GM18909 (cell line): ENCODE data around the gene JUN.

Experiments used
- ATAC-seq: cut with Tn5 transposase; IDR thresholded peaks from one replicate; pipeline ENCODE4 v1.9.1; 2021; ENCODE audit warnings: mild to moderate bottlenecking; ENCODE audit not compliant: unreplicated experiment, poor library complexity

JUN gene

DNA sequence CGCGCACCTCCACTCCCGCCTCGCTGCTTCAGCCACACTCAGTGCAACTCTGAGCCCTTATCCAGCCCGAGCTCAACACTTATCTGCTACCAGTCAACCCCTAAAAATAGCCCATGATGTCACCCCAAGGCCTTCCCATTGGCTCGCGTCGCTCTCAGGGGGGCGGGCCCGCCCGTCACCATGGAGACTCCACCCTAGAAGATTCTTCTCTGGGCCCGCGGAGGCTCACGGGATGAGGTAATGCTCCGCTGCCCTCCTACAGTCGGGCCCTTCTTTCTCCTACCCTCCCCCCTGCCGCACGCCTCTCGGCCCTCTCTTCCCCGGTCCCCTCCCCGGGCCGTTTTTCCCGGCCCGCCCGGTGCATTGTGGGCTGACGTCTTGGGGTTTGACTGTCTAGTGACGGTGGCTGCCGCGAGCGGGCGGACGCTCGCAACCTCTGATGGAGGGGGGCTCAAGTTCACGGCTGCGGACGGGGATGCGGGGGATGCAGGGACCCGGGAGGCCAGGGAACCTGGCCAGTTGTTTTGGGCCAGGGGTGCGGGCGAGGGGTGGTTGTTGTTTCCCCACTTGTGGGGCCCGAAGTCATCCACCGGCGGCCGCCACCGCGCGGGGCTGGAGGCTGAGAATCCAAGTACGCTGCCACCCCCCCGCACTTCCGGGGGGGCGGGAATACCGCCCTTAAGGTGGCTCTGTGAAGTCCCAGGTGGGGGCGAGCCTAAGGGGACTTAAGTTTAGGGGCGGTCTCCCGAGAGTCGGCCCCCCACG is at the start of gene JUN:
Gene JUN (minus strand): TSS at position 55 of the 765 bp plus-strand sequence. CDS start 977 bp downstream, outside the sequence.
- ATAC-seq: peak; percentile 80

DNA sequence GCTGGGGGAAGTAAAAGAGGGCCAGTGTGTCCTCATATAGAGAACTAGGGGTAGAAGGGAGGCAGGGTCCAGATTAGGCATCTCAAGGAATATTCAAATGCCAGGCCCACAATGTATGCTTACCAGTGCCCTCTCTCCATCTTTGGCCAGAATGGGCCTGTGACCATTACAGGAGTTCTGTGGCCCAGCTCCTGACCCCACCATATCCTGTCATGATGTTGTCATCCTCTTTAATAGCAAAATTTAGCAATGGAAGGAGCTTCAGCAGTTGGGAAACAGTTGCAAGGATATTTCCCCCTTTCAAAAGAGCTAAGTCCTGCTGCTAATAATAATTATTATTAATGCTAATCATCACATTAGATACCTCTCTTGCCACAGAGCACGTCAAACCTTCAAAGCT is 49.3 kb upstream of the JUN start:
- ATAC-seq: no peak

DNA sequence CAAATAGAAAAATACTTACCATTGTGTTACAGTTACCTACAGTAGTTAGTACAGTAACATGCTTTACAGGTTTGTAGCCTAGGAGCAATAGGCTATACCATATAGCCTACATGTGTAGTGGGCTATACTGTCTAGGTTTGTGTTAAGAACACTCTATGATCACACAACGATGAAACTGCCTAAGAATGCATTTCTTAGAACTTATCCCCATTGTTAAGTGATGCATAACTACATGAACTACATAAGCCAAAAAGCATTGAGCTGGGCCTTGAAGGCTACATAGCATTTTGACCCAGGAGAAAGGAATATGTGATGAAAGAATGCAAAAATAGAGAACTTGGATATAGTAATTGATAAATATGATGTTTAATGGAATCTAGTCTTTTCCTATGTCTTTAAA is 46.4 kb upstream of the JUN start:
- ATAC-seq: no peak

DNA sequence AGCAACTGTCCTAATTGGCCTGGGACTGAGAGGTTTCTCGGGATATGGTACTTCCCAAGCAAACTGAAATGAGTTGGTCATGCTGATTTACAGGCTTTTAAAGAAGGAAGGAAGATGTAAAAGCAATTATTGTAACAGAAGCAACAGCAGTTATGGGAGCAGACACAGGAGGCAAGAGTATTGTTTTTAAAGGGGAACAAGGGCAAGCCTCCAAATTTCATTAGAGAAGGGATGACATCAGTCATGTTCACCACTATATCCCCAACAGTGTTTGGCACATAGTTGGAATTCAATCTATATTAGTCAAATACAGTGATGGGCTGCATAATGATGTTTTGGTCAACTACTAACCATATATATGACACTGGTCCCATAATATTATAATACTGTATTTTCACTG is 46.0 kb upstream of the JUN start:
- no peak for ATAC-seq

DNA sequence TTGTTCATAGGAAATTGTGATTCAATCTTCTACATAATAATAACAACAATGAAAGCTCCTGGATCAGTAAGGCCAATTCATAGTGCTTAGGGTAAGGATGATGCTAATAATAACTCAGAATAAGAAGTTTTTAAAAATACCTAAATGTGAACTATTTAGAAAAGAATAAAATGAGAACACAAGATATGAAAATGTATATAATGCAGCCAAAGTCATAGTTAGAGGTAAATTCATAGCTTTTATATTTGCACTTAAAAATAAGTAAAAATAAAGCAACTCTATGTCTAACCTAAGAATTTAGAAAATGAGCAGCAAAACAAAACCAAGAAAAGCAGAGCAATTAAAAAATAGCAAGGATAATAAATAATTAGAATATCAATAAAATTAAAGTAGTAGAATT is 43.5 kb upstream of the JUN start:
- ATAC-seq: no peak

DNA sequence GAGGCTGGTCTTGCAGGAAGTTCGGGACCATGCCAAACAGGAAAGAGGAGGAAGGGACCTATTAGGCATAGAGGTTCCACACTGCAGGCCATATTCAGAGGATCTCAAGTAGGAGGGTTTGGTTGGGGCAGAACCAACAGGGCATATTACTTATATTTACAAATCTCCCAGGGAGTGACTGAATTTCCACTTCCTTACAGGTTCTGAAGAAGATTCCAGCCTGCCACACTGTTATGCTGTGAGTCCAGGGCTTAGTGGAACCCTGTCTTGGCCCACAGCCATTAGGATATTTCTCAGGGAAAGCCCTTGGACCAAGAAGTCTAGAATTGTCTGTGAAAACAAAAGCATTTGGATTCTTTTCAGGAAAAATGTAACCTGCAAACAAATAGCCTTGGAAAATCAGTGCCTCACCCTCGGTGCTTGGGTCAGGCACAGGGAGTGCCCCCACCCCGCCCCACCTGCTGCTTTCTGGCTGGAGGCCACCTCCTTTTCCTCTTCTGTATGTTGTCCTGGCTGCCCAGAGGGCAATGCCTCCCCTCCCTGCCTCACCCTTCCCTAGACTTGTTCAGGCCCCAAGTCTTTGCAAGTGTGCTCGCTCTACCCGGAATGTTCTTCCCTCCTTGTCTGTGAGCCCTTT is 41.0 kb upstream of the JUN start:
- ATAC-seq: no peak

DNA sequence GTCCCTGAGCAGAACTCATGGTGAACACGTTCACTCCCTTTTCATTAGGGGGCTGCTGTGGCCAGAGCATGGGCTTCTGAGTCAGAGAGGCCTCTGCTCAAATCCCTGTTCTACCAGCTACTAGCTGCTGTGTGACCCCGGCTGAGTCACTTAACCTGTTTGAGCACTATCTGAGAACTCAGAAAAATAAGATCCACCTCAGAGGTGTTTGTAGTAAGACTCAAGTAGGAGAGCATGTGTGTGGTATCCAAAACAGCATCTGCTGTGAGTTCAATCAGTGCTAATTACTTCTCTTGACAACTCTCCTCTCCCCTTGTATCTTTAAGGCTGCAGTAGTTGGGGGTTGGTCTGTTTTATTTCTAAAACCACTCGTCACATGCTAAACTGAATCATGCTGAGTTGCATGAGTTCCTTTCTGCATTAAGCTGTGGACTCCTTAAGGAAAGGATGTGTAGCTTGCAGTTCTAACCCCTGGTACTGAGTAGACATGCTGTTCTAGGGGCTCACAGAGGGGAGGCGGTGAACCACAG is 39.7 kb upstream of the JUN start:
- ATAC-seq: no peak

DNA sequence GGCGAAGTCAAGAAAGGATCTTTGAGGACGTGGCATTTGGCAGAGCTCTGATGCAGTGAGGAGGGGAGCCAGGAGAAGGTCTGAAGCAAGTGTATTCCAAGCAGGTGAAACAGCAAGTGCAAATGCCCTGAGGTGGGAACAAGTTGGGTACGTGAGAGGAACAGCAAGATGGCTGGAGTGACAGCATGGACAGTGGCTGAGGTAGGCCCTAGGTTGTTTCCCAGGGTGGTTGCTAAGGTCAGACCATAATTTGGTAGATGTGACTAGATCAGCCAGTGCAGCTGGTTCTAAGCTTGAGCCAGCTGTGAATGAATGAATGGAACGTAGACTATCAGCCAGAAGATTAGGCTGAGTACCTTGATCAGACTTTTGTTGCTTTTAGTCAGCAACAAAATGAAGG is 37.5 kb upstream of the JUN start:
- ATAC-seq: no peak

DNA sequence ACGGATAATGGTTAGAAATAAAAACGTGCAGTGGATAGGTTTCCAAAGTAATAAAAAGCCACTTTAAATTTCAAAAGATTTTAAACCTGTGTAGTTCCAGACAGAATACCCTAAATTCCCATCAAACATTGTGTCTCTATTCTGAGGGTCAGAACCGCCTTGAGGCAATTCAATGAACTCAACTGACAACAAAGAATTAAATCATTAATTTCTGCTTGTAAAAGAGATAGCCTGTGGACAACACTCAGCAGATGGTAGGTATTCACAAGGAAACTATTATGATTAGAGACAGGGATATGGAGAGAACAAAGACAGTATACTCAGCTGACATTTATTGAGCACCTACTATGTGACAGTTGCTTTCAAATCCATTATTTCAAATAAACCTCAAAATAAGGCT is 35.1 kb upstream of the JUN start:
- no peak for ATAC-seq

DNA sequence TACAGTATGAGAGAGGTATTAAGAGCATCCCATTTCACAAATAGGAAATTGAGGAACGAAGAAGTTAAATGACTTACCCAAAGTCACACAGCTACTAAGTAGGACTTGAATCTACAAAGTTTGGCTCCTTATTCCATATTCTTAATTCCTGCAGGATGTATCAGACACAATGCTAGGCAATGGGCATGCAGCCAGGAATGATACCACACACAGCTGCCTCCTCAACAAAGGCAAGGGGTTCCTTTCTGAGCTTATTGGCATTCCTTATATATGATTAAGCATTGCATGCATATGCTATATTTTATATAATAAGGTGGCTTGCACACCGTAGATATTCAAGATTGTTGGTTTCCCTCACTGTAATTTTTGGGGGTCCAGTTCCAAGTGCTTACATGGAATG is 34.2 kb upstream of the JUN start:
- ATAC-seq: no peak

DNA sequence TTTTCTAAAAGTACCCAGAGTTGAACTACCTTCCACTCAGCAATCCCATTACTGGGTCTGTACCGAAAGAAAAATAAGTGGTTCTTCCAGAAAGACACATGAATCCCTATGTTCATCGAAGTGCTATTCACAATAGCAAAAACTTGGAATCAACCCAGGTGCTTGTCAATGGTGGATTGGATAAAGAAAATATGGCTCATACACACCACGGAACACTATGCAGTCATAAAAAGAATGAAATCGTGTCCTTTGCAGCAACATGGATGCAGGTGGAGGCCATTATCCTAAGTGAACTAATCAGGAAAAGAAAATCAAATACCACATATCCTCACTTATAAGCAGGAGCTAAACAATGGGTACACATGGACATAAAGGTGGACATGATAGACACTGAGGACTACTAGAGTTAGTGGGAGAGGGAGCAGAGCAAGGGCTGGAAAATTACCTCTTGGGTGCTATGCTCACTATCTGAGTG is 32.9 kb upstream of the JUN start:
- no peak for ATAC-seq

DNA sequence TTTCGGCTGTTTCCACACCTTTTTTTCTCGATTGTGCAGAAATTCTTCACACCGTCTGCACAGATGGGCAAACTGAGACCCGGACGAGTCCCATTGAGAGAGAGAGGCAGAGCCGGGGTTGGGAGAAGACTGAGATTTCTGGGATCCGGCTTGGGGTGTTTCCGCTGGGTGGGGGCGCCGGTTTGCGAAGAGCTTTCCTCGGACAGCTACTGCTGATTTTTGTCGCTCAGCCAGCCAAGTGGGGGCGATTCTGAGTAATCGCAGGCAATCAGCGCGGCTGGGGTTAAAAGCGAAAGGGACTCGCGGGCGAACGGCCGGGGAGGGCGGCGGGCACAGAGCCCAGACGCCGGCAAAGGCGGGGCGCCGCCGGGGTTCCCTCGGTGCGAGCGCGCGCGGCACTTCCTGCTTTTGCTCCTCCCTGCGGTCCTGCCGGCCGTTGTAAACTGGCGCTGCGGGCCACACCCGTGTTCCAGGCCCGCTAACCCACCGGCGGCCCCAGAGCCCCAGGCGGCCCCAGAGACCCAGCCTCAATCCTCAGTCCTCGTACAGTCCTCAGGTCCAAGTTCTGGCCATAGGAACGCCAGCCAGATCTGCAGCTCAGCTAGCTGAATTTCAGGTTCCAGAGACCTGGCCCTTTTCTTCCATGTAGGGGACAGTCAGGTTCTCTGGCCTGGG is 32.4 kb upstream of the JUN start:
- peak; percentile 84 for ATAC-seq

DNA sequence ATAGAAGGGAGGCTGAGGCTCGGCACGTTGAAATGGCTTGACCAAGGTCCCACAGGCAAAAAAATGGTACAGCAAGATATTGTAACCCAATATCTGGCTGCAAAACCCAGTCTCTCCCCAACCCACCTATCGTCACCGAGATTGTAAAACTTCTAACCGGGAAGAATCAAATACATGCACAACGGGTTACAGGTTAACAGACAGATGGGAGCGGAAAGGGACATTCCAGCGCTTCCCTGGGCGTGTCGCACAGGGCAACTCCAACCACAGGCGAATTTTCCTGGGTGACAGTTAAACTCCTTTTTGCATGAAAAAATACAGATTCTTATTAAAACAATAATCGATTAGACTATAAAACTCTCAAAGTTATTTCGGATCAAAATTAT is 31.8 kb upstream of the JUN start:
- peak; percentile 18 for ATAC-seq

DNA sequence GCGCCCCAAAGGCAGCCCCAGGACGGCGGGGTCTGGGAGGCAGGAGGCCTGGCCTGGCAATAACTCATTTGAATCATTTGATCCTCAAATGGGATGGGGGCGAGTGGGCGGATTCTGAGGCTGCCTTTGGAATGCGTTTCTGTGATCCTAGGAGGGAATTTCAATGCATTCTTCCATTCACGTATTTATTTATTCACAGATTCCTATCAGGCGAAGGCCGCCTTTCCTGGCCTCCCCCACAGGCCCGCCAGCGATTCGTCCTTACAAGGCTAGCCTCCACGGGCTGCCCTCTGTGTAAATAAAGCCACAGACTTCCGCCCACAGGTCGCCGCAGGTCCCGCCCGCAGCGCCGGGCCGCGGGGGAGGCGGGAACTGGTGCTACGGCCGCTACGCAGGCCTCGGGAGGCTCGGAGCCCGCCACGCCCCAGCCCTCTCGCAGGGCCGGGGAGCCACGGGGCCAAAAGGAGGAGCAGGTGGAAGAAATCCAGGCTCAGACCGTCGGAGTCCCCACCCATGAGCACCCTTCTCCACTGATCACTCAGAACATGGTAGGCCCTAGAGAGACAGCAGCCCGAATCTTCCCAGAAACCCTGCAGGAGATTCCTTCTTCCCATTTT is 31.3 kb upstream of the JUN start:
- peak; percentile 65 for ATAC-seq

DNA sequence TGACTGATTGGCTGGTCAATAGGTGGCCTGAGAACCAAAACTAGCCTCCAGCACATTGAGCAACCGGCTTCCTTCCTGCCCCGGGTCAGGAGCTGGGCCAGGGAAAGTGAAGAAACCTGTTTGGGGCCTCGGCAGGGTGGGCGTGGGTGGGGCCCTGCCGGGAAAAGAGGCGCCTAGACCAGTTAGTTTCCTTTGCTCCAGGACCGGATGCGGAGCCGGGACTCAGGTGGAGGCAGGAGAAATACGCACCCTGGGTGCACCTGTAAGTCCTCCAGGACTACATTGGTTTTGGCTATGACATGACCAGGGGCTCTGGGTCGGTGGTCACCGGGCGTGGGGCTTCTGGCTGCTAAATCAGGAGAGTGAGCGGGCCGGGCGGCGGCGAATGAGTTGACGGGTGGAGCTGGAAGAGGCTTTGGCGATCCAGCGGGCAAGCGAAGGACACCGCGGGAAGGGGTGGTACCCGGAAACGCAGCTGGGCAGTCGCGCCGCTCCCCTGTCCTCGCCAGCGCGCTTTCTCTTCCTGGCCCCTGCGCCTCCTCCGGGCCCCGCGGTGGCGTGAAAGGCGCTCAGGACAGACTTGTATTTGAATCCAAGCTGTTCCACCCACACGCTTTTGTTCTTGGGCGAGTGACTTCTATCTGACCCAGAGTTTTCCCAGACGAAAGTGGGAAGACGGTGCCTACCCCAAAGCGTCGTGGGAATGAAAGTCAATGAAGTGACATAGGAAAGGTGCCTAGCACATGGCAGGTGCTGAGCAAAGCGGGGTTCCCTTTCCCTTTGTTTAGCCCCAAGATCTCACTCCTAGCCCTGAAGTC is 30.6 kb upstream of the JUN start:
- ATAC-seq: no peak

DNA sequence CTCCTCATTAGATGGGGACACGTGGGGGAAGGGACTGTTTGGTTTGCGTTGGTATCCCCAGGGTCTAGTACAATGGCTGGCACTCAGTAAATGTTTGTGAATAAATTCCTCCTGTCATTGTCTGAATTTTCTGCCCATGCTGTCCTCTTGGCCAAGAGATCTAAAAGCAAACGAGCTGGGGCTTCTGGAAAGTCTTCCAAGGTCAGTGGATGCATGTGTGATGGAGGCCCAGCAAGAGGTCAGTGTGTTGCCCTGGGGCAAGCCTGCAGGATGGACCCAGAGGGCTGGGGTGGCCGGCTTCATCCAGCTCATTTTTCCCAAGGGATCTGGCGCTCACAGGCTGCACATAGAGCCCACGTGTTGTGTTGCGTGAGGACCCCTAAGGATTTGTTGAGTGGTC is 30.0 kb upstream of the JUN start:
- ATAC-seq: no peak

DNA sequence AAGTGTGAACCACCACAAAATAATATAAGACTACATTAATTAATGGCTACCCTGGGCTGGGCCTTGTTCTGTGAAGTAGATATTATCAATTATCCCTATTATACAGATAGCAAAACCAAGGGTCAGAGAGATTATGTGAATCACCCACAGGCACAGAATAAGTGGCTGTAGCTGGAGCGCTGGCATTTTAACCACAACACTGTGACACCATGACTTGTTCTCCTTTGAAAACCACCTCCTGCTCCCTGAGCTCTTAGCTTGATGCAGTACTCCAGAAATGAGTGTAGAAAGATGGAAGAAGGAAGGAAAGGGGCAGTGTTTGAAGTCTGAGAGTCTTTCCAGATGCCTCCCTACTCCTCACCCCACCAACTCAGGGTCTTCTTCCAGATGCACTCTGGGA is 29.5 kb upstream of the JUN start:
- no peak for ATAC-seq

DNA sequence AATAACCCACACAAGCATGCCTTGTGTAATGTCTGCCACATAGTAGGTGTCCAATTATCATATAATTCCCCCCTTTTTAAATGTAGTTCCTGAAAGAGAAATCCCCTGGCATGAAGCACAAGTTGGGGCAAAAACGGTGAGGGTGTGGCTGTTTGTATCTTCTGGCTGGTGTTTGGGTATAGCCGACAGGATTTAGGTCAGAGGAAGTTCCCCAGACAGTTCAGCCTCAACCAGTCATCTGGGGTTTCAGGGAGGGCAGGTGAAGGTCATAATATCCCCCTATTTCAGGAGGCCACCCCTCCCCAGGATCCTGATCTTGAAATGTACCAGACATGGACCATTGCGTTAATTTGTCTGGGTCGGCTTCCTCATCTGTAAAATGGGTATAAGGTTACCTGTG is 29.1 kb upstream of the JUN start:
- no peak for ATAC-seq

DNA sequence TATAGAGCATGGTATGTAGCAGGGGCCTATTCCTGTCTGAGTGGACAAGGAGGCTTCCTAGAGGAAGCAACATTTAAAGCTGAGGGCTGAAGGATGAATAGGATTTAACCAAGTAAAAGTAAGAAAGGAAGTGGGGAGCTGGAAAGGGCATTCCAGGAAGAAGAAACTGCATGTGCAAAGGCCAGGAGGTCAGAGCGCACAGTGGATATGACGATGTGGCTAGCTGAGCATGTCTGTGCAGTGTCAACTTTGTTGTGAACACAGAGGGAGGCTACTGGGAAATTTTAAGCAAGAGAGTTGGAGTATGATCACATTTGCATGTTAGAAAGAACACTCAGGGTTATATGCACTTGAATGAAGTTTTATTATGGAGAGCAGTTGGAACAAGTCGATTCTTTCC is 28.6 kb upstream of the JUN start:
- ATAC-seq: no peak

DNA sequence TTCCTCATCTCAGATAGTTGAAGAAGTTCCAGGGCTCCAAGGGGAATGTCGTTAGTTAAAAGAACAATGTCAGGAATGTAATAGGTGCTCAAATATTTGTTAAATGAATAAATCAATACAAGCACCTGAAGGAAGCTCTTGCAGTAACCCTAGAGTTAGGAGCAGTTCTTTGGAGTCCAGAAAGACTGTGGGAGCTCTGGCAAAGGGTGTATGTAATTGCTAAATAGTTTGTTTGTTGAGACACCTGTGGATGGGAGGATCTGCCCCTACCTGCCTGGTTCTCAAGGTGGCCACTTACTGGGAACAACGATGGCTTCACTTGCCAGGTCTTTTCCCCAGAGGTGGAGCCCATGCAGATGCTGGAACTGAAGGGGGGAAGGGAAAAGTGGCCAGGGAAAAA is 27.5 kb upstream of the JUN start:
- no peak for ATAC-seq
